ENCODE results near the gene DDX52. TPM values are rescaled to one million over a fixed set of nuclear protein-coding genes. Genes with fewer than 3 reads are reported as not detected.
A peak's percentile ranks its signal among the peaks of the same experiment; 100 is the strongest.

Gene DDX52
- total RNA-seq, 1 experiment from 2014 or later = 37.8 TPM

DNA sequence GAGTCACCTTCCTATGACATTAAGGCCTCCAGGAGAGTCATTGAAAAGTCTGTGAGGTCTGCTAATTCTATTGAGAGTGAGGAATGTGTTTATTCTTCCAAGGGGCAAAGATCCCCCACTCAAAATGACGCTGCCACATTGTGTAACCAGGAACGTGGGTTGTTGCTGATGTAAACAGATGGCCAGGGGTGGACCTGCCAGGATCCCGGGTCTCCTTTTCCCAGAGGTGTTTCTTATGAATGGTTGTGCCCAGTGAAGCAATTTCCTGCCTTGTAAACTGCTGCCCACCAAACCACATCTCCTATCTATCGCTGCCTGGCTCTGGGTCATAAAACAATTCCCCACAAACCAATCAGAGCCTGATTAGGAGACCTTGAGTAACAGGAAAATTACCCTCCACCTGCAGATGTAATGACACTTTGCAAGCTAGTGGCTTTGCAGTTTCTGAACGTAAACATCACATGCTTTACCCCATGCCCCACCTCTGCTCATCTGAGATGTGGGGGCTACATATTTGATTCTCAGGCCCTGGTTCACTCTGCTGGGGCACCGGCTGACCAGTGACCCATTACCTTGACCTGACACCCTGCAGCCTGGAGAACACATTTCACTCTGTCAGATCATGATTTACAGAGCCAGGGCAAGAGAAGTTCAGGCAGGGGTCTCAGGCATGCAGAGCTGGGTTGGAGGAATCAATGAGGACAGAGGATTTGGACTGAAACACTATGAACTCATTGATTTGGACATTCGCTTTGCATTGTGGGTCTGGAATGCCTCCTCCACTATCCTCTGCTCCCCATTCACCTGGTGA lies 33.1 kb upstream of the DDX52 start:
- intact Hi-C loops (cut with micrococcal nuclease) = no loop called here
- peak; percentile 21 for DNase-seq (ENCODE audit: unreplicated experiment)
- peaks cover 13% of the 10 kb centered on the region for H3K4me1 Mint-ChIP-seq (ENCODE audit: insufficient read depth, unreplicated experiment)
- ChIA-PET POLR2A (no interaction called here), CTCF (no interaction called here)
- BruUV-seq (replicated peaks) = no TSS peak
- TF ChIP-seq CTCF (IDR thresholded peaks at IDR 0.05; ENCODE audit: unreplicated experiment) = no peak
- peaks cover 14% of the 10 kb centered on the region for H3K27me3 Mint-ChIP-seq (ENCODE audit: insufficient read depth, unreplicated experiment)
- no peaks in the 10 kb centered on the region for H3K36me3 Mint-ChIP-seq (ENCODE audit: insufficient read depth, unreplicated experiment)
- H3K4me3 Mint-ChIP-seq (ENCODE audit: unreplicated experiment) = no peak overlapping the region
- peaks cover 7% of the 10 kb centered on the region for H3K9me3 Mint-ChIP-seq (ENCODE audit: unreplicated experiment)
- no peak overlapping the region for H3K27ac Mint-ChIP-seq (ENCODE audit: low read depth, unreplicated experiment)

DNA sequence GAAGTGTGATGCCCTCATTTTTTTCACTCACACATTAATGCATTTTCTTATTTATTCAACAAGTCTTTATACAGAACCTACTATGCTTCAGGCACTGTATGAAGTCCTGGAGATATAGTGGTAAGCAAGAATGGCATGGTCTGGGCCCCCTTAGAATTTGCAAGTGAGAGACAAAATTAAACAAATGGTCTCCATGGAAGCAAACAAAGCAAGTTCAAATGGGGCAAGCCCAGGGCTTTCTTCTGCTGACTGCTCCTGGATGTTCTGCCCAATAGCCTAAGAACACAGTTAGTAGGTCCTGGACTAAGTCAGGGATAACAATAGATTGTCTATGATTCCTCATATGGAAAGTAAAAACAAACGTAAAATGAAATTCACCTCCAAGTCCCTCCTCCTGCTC lies 31.3 kb upstream of the DDX52 start:
- Mint-ChIP-seq H3K27me3 (ENCODE audit: insufficient read depth, unreplicated experiment) (peaks cover 14% of the 10 kb centered on the region), H3K4me3 (ENCODE audit: unreplicated experiment) (no peak overlapping the region), H3K36me3 (ENCODE audit: insufficient read depth, unreplicated experiment) (no peaks in the 10 kb centered on the region), H3K27ac (ENCODE audit: low read depth, unreplicated experiment) (no peak overlapping the region), H3K4me1 (ENCODE audit: insufficient read depth, unreplicated experiment) (peaks cover 19% of the 10 kb centered on the region), H3K9me3 (ENCODE audit: unreplicated experiment) (peaks cover 7% of the 10 kb centered on the region)
- no peak for TF ChIP-seq CTCF (IDR thresholded peaks at IDR 0.05; ENCODE audit: unreplicated experiment)
- no peak for DNase-seq (ENCODE audit: unreplicated experiment)
- BruUV-seq (replicated peaks) = no TSS peak
- ChIA-PET CTCF (no interaction called here), POLR2A (interaction anchor here (0.6 to 0.7 kb wide), 2 partner anchors 13 to 141 kb away, joined by 3 read pairs; no protein-coding TSS in a partner anchor)
- intact Hi-C loops (cut with micrococcal nuclease) = no loop called here

GRCh38 chr17:37673386-37673785 lies 30.1 kb upstream of the DDX52 start:
- no peak overlapping the region for H3K4me3 Mint-ChIP-seq (ENCODE audit: unreplicated experiment)
- H3K4me1 Mint-ChIP-seq (ENCODE audit: insufficient read depth, unreplicated experiment) = peaks cover 19% of the 10 kb centered on the region
- no peaks in the 10 kb centered on the region for H3K36me3 Mint-ChIP-seq (ENCODE audit: insufficient read depth, unreplicated experiment)
- BruUV-seq (replicated peaks) = no TSS peak
- no peak for TF ChIP-seq CTCF (IDR thresholded peaks at IDR 0.05; ENCODE audit: unreplicated experiment)
- DNase-seq (ENCODE audit: unreplicated experiment) = no peak
- H3K9me3 Mint-ChIP-seq (ENCODE audit: unreplicated experiment) = peaks cover 3% of the 10 kb centered on the region
- no peak overlapping the region for H3K27ac Mint-ChIP-seq (ENCODE audit: low read depth, unreplicated experiment)
- peaks cover 12% of the 10 kb centered on the region for H3K27me3 Mint-ChIP-seq (ENCODE audit: insufficient read depth, unreplicated experiment)
- ChIA-PET POLR2A (interaction anchor here (1.6 kb wide), 1 partner anchor 30 kb away, joined by 8 read pairs; the partner anchor contains the start of gene DDX52), CTCF (no interaction called here)
- intact Hi-C loops (cut with micrococcal nuclease) = no loop called here

DNA sequence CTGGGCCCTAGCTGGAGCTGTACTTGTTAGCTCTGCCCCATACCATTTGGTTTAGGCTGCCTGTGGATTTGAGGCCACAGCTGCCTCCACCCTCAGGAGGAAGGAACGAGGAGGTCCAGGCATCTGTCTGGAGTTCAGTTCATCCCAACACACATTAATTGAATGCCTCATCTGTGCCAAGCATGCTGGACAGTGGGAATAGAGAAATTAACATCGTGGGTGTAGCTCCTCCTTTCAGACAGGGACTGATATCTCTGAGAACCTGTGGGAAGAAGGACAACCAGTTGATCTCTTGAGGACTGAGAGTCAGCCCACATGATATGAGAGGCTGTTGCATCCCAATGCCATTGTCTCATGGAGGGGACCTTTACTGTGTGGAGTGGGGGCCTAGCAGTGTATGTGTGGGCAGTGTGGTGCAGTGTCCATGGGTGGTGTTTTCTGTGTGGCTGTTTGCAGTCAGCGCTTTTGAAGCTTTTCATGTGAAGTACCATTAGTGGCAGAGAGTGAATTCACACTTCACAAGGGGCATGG lies 29.4 kb upstream of the DDX52 start:
- Mint-ChIP-seq H3K4me1 (ENCODE audit: insufficient read depth, unreplicated experiment) (peaks cover 19% of the 10 kb centered on the region), H3K27me3 (ENCODE audit: insufficient read depth, unreplicated experiment) (peaks cover 4% of the 10 kb centered on the region), H3K36me3 (ENCODE audit: insufficient read depth, unreplicated experiment) (no peaks in the 10 kb centered on the region), H3K9me3 (ENCODE audit: unreplicated experiment) (no peaks in the 10 kb centered on the region), H3K27ac (ENCODE audit: low read depth, unreplicated experiment) (peak overlapping the region; percentile 70), H3K4me3 (ENCODE audit: unreplicated experiment) (no peak overlapping the region)
- TF ChIP-seq CTCF (IDR thresholded peaks at IDR 0.05; ENCODE audit: unreplicated experiment) = no peak
- no peak for DNase-seq (ENCODE audit: unreplicated experiment)
- POLR2A ChIA-PET = interaction anchor here (0.5 to 1.6 kb wide), 3 partner anchors 29 to 580 kb away, joined by 3 to 8 read pairs (median 3); partner anchors contain the start of gene DDX52
- no TSS peak for BruUV-seq (replicated peaks)
- CTCF ChIA-PET = interaction anchor here (0.9 to 1.6 kb wide), 2 partner anchors 28 to 98 kb away, joined by 3 to 5 read pairs; no protein-coding TSS in a partner anchor
- intact Hi-C loops (cut with micrococcal nuclease) = no loop called here
